Liver (tissue), 3 donors: ENCODE data around the gene GRXCR2.

Source experiments
- EGR1 ChIP-seq, 2 donors: IDR thresholded peaks; 2 replicates each; pipeline ENCODE4 v1.6.1; 2016 to 2018; ENCODE audit warnings: antibody characterized with exemption in 2 of 2, low read depth in 2 of 2
- FOXA1 ChIP-seq: IDR thresholded peaks from 2 replicates; pipeline ENCODE4 v1.6.1; 2016; ENCODE audit warnings: antibody characterized with exemption
- GABPA ChIP-seq, 2 donors: IDR thresholded peaks in 1 of 2; conservative IDR thresholded peaks in 1 of 2; 2 replicates each; pipeline ENCODE4 v1.6.1; 2016; ENCODE audit warnings: antibody characterized with exemption in 2 of 2, mild to moderate bottlenecking in 1 of 2, moderate library complexity in 1 of 2
- JUND ChIP-seq, 2 donors: IDR thresholded peaks; 2 replicates each; pipeline ENCODE4 v1.6.1; 2016; ENCODE audit warnings: antibody characterized with exemption in 2 of 2
- NR2F2 ChIP-seq: IDR thresholded peaks from 2 replicates; pipeline ENCODE4 v1.6.1; 2016; ENCODE audit warnings: antibody characterized with exemption
- RAD21 ChIP-seq, 2 donors: IDR thresholded peaks; 2 replicates each; pipeline ENCODE4 v1.6.1; 2016; ENCODE audit warnings: antibody characterized with exemption in 2 of 2, mild to moderate bottlenecking in 2 of 2
- SP1 ChIP-seq: IDR thresholded peaks from 2 replicates; pipeline ENCODE4 v1.6.1; 2018; ENCODE audit warnings: antibody characterized with exemption, mild to moderate bottlenecking
- TAF1 ChIP-seq: conservative IDR thresholded peaks from 2 replicates; pipeline ENCODE4 v1.6.1; 2016; ENCODE audit warnings: antibody characterized with exemption, mild to moderate bottlenecking
- YY1 ChIP-seq: IDR thresholded peaks from 2 replicates; pipeline ENCODE4 v1.6.1; 2016; ENCODE audit warnings: antibody characterized with exemption, mild to moderate bottlenecking
- TF ChIP-seq, protein P1 (sequence below): fragments of 150-350 bp; IDR thresholded peaks from 2 replicates; pipeline ENCODE4 v1.5.1; 2017; ENCODE audit warnings: improper control_type of control experiment, low read depth, low read length; ENCODE audit not compliant: missing input control
- TF ChIP-seq, protein P2 (sequence below): IDR thresholded peaks from 2 replicates; pipeline ENCODE4 v1.6.1; 2016; ENCODE audit warnings: antibody characterized with exemption, mild to moderate bottlenecking
- TF ChIP-seq, protein P3 (sequence below): IDR thresholded peaks from 2 replicates; pipeline ENCODE4 v1.6.1; 2016; ENCODE audit warnings: antibody characterized with exemption
- TF ChIP-seq, protein P4 (sequence below): IDR thresholded peaks from 2 replicates; pipeline ENCODE4 v1.6.1; 2016; ENCODE audit warnings: antibody characterized with exemption
- donor health status: healthy.
- donor health status: healthy.

DNA sequence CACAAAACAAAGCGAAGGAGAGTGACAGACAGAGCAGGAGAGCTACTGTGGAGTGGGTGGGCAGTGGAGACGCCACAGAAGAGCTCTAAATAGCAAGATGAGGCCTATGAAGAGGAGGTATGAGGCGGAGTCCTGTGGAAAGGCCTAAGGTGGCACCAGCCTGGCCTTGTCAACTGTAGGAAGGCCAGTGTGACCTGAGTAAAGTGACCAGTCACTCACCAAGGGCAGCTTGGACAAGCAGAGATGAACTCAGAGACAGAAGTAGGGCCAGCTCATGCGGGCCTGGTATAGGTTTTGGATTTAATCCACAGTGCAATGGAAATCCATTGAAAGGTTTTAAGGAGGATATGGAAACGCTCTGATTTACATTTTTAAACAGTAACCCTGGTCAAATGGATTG, 39.8 kb upstream of the GRXCR2 start:
- TF ChIP-seq, protein P1, sequence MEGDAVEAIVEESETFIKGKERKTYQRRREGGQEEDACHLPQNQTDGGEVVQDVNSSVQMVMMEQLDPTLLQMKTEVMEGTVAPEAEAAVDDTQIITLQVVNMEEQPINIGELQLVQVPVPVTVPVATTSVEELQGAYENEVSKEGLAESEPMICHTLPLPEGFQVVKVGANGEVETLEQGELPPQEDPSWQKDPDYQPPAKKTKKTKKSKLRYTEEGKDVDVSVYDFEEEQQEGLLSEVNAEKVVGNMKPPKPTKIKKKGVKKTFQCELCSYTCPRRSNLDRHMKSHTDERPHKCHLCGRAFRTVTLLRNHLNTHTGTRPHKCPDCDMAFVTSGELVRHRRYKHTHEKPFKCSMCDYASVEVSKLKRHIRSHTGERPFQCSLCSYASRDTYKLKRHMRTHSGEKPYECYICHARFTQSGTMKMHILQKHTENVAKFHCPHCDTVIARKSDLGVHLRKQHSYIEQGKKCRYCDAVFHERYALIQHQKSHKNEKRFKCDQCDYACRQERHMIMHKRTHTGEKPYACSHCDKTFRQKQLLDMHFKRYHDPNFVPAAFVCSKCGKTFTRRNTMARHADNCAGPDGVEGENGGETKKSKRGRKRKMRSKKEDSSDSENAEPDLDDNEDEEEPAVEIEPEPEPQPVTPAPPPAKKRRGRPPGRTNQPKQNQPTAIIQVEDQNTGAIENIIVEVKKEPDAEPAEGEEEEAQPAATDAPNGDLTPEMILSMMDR: no peak
- TF ChIP-seq JUND (IDR thresholded peaks at IDR 0.05): no peak
- TF ChIP-seq TAF1: no peak
- TF ChIP-seq, protein P2, sequence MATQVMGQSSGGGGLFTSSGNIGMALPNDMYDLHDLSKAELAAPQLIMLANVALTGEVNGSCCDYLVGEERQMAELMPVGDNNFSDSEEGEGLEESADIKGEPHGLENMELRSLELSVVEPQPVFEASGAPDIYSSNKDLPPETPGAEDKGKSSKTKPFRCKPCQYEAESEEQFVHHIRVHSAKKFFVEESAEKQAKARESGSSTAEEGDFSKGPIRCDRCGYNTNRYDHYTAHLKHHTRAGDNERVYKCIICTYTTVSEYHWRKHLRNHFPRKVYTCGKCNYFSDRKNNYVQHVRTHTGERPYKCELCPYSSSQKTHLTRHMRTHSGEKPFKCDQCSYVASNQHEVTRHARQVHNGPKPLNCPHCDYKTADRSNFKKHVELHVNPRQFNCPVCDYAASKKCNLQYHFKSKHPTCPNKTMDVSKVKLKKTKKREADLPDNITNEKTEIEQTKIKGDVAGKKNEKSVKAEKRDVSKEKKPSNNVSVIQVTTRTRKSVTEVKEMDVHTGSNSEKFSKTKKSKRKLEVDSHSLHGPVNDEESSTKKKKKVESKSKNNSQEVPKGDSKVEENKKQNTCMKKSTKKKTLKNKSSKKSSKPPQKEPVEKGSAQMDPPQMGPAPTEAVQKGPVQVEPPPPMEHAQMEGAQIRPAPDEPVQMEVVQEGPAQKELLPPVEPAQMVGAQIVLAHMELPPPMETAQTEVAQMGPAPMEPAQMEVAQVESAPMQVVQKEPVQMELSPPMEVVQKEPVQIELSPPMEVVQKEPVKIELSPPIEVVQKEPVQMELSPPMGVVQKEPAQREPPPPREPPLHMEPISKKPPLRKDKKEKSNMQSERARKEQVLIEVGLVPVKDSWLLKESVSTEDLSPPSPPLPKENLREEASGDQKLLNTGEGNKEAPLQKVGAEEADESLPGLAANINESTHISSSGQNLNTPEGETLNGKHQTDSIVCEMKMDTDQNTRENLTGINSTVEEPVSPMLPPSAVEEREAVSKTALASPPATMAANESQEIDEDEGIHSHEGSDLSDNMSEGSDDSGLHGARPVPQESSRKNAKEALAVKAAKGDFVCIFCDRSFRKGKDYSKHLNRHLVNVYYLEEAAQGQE: no peak
- TF ChIP-seq, protein P3, sequence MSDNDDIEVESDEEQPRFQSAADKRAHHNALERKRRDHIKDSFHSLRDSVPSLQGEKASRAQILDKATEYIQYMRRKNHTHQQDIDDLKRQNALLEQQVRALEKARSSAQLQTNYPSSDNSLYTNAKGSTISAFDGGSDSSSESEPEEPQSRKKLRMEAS: no peak
- TF ChIP-seq, protein P4, sequence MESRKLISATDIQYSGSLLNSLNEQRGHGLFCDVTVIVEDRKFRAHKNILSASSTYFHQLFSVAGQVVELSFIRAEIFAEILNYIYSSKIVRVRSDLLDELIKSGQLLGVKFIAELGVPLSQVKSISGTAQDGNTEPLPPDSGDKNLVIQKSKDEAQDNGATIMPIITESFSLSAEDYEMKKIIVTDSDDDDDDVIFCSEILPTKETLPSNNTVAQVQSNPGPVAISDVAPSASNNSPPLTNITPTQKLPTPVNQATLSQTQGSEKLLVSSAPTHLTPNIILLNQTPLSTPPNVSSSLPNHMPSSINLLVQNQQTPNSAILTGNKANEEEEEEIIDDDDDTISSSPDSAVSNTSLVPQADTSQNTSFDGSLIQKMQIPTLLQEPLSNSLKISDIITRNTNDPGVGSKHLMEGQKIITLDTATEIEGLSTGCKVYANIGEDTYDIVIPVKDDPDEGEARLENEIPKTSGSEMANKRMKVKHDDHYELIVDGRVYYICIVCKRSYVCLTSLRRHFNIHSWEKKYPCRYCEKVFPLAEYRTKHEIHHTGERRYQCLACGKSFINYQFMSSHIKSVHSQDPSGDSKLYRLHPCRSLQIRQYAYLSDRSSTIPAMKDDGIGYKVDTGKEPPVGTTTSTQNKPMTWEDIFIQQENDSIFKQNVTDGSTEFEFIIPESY: no peak
- TF ChIP-seq GABPA (IDR thresholded peaks at IDR 0.05 in 1 of 2, conservative IDR thresholded peaks at IDR 0.05 in 1 of 2): no peak
- no peak for TF ChIP-seq YY1
- no peak for TF ChIP-seq EGR1 (IDR thresholded peaks at IDR 0.05; ENCODE audit: low read depth in 2 of 2)
- no peak for TF ChIP-seq SP1
- no peak for TF ChIP-seq RAD21 (IDR thresholded peaks at IDR 0.05)
- no peak for TF ChIP-seq FOXA1
- no peak for TF ChIP-seq NR2F2
